HEK293T (cell line): ENCODE measurements around the gene TECTA.

Experiments
- CTCF ChIA-PET: fragments of 350-600 bp; formaldehyde crosslinking; extraction: SDS; loops from one replicate; lab custom pipeline; 2021; ENCODE audit warnings: antibody characterized with exemption, inconsistent platforms; lab: Yijun Ruan, JAX
- POLR2A ChIA-PET: fragments of 350-600 bp; formaldehyde crosslinking; extraction: SDS; loops from one replicate; lab custom pipeline; 2020; ENCODE audit warnings: antibody characterized with exemption, inconsistent platforms; lab: Yijun Ruan, JAX
- DNase-seq: peaks from one replicate; pipeline ENCODE4 v3.0.0; 2012; ENCODE audit warnings: mixed read lengths; ENCODE audit errors: extremely low spot score
- ARNT ChIP-seq: fragments of 450-650 bp; IDR thresholded peaks from 2 replicates; pipeline ENCODE4 v1.6.1; 2017; ENCODE audit warnings: mild to moderate bottlenecking
- BHLHE40 ChIP-seq: fragments of 450-650 bp; IDR thresholded peaks from 2 replicates; pipeline ENCODE4 v1.6.1; 2016; ENCODE audit warnings: mild to moderate bottlenecking, moderate library complexity, borderline replicate concordance
- CTBP1 ChIP-seq: fragments of 450-650 bp; IDR thresholded peaks from 2 replicates; pipeline ENCODE4 v1.6.1; 2016; ENCODE audit warnings: borderline replicate concordance
- ELF4 ChIP-seq: fragments of 450-650 bp; IDR thresholded peaks from 2 replicates; pipeline ENCODE4 v1.6.1; 2017; ENCODE audit warnings: antibody characterized with exemption
- FOXA1 ChIP-seq: fragments of 450-650 bp; IDR thresholded peaks from 2 replicates; pipeline ENCODE4 v1.6.1; 2016; ENCODE audit warnings: mild to moderate bottlenecking
- FOXK2 ChIP-seq: fragments of 450-650 bp; IDR thresholded peaks from 2 replicates; pipeline ENCODE4 v1.6.1; 2016; ENCODE audit warnings: mild to moderate bottlenecking
- FOXM1 ChIP-seq: fragments of 450-650 bp; IDR thresholded peaks from 2 replicates; pipeline ENCODE4 v1.6.1; 2017; ENCODE audit warnings: mild to moderate bottlenecking, borderline replicate concordance
- HDGF ChIP-seq: fragments of 450-650 bp; IDR thresholded peaks from 2 replicates; pipeline ENCODE4 v1.6.1; 2017; ENCODE audit warnings: antibody characterized with exemption, borderline replicate concordance
- L3MBTL2 ChIP-seq: fragments of 450-650 bp; conservative IDR thresholded peaks from 2 replicates; pipeline ENCODE4 v1.6.1; 2016; ENCODE audit warnings: mild to moderate bottlenecking
- LEF1 ChIP-seq: fragments of 450-650 bp; IDR thresholded peaks from 2 replicates; pipeline ENCODE4 v1.6.1; 2017; ENCODE audit warnings: mild to moderate bottlenecking, borderline replicate concordance
- NFRKB ChIP-seq: fragments of 450-650 bp; IDR thresholded peaks from 2 replicates; pipeline ENCODE4 v1.6.1; 2016; ENCODE audit warnings: mild to moderate bottlenecking, moderate library complexity
- PKNOX1 ChIP-seq: fragments of 450-650 bp; IDR thresholded peaks from 2 replicates; pipeline ENCODE4 v1.6.1; 2016
- SP1 ChIP-seq: fragments of 450-650 bp; IDR thresholded peaks from 2 replicates; pipeline ENCODE4 v1.6.1; 2017
- SUZ12 ChIP-seq: fragments of 450-650 bp; IDR thresholded peaks from 2 replicates; pipeline ENCODE4 v1.6.1; 2016; ENCODE audit warnings: mild to moderate bottlenecking
- TARDBP ChIP-seq: fragments of 450-650 bp; IDR thresholded peaks from 2 replicates; pipeline ENCODE4 v1.6.1; 2016
- ZNF384 ChIP-seq: fragments of 450-650 bp; IDR thresholded peaks from 2 replicates; pipeline ENCODE4 v1.6.1; 2016

TECTA gene

DNA sequence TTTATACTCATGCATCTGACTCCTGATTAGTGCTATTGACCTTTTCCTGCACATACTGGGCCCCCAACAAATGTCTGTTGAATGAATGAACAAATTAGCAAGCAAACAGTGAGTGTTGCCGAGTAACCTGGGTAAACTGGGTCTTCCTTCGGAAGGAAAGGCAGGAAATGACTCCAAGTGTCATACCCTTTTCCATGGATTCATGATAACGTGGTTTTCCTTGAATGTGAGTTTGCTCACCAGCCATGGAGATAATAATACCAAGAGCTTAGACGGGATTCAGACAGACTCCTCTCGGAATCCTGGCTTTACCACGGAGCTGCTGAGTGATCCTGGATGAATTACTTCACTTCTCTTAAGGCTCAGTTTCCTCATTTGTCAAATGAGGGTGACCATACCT is 16.7 kb downstream of the TECTA start:
- TF ChIP-seq FOXK2 = no peak
- no peak for TF ChIP-seq PKNOX1
- no peak for TF ChIP-seq SP1
- TF ChIP-seq ZNF384 = no peak
- TF ChIP-seq ARNT = no peak
- TF ChIP-seq L3MBTL2 = no peak
- TF ChIP-seq NFRKB = no peak
- TF ChIP-seq TARDBP = no peak
- TF ChIP-seq LEF1 = no peak
- no peak for TF ChIP-seq FOXM1
- TF ChIP-seq ELF4 = no peak
- TF ChIP-seq CTBP1 = no peak
- no peak for TF ChIP-seq HDGF
- TF ChIP-seq BHLHE40 = no peak
- ChIA-PET POLR2A (no interaction called here), CTCF (no interaction called here)
- no peak for DNase-seq

- DNase-seq = no peak
- TF ChIP-seq SUZ12 = no peak
- TF ChIP-seq ZNF384 = no peak
- TF ChIP-seq LEF1 = no peak
- no peak for TF ChIP-seq FOXK2
- TF ChIP-seq NFRKB = no peak
- no peak for TF ChIP-seq SP1
- no peak for TF ChIP-seq PKNOX1
- TF ChIP-seq CTBP1 = no peak
- ChIA-PET POLR2A (no interaction called here), CTCF (interaction anchor here (0.7 kb wide), 1 partner anchor 34 kb away, joined by 4 read pairs; no protein-coding TSS in a partner anchor)
Observed at GRCh38 chr11:121119440-121119839, 18.4 kb downstream of the TECTA start.

- POLR2A ChIA-PET = no interaction called here
- CTCF ChIA-PET = interaction anchor here (0.6 kb wide), 1 partner anchor 193 kb away, joined by 3 read pairs; no protein-coding TSS in a partner anchor
Observed at GRCh38 chr11:121122328-121122727, 21.3 kb downstream of the TECTA start.

GRCh38 chr11:121123496-121124069 is 22.5 kb downstream of the TECTA start:
- ChIA-PET CTCF (no interaction called here), POLR2A (no interaction called here)
- no peak for DNase-seq
- no peak for TF ChIP-seq FOXK2

More at GRCh38 chr11:121122328-121122727, 21.3 kb downstream of the TECTA start:
- no peak for TF ChIP-seq TARDBP
- TF ChIP-seq PKNOX1 = no peak
- TF ChIP-seq SUZ12 = no peak
- TF ChIP-seq FOXK2 = no peak
- TF ChIP-seq SP1 = no peak
- TF ChIP-seq ELF4 = no peak
- no peak for TF ChIP-seq FOXA1
- TF ChIP-seq BHLHE40 = no peak
- no peak for TF ChIP-seq ZNF384
- TF ChIP-seq NFRKB = no peak
- TF ChIP-seq FOXM1 = no peak
- TF ChIP-seq L3MBTL2 = no peak
- no peak for TF ChIP-seq HDGF
- no peak for TF ChIP-seq LEF1
- DNase-seq = no peak

DNA sequence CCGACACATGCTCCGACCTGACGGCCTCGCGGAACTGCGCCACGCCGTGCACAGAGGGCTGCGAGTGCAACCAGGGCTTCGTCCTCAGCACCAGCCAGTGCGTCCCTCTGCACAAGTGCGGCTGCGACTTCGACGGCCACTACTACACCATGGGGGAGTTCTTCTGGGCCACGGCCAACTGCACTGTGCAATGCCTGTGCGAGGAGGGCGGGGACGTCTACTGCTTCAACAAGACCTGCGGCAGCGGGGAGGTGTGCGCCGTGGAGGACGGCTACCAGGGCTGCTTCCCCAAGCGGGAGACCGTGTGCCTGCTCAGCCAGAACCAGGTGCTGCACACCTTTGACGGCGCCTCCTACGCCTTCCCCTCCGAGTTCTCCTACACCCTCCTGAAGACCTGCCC is 26.8 kb downstream of the TECTA start:
- CTCF ChIA-PET = no interaction called here

DNA sequence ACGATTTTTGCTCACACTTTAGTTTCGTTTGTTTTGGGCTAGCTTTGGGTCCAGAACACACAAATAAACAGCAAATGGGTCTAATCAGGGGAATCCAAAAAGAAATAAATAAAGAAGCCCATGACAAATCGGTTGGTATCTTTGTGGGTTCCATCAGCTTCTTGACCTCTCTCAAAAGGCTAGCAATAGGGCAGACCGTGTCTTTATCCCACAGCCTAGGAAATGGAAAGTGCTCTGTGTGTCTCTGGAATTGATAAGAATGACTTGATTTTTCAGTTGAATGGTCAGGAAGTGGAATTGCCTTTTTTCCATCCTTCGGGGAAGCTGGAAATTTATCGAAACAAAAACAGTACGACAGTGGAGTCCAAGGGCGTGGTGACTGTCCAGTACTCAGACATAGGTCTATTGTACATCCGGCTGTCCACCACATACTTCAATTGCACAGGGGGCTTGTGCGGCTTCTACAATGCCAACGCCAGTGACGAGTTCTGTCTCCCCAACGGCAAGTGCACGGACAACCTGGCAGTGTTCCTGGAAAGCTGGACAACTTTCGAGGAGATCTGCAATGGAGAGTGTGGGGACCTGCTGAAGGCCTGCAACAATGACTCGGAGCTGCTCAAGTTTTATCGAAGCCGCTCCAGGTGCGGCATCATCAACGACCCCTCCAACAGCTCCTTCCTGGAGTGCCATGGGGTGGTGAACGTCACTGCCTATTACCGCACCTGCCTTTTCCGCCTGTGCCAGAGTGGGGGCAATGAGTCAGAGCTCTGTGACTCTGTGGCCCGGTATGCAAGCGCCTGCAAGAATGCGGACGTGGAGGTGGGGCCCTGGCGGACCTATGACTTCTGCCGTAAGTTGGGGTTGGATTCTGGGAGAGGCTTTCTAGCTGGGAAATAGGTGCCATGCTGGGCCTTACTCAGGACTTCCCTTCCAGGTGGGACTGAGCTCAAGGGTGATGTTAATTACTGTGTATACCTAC is 28.6 kb downstream of the TECTA start:
- ChIA-PET POLR2A (no interaction called here), CTCF (interaction anchor here (1.1 kb wide), 1 partner anchor 197 kb away, joined by 3 read pairs; no protein-coding TSS in a partner anchor)
- DNase-seq = no peak
- TF ChIP-seq TARDBP = no peak
- no peak for TF ChIP-seq ARNT
- TF ChIP-seq ELF4 = no peak
- no peak for TF ChIP-seq SUZ12
- TF ChIP-seq HDGF = no peak
- no peak for TF ChIP-seq FOXA1
- no peak for TF ChIP-seq PKNOX1
- TF ChIP-seq FOXK2 = no peak
- no peak for TF ChIP-seq CTBP1
- TF ChIP-seq ZNF384 = no peak
- TF ChIP-seq NFRKB = no peak

More for the DNA sequence above, 26.8 kb downstream of the TECTA start:
- no peak for DNase-seq
- TF ChIP-seq L3MBTL2 (no peak), FOXA1 (no peak), SUZ12 (no peak)
- POLR2A ChIA-PET = no interaction called here
